ENCODE measurements around the gene ZNF668.
A peak's percentile ranks its signal among the peaks of the same experiment; 100 is the strongest.

Gene ZNF668

GRCh38 chr16:31084584-31085302, 10.7 kb upstream of the ZNF668 start:
- FAIRE-seq (no peak), DNase-seq (ENCODE audit: insufficient read length, low spot score) (no peak)
- no peak for TF ChIP-seq CTCF (IDR thresholded peaks at IDR 0.05; ENCODE audit: insufficient read depth, missing control alignments)

- FAIRE-seq, result no peak
- DNase-seq (ENCODE audit: insufficient read length, low spot score), result no peak
- TF ChIP-seq CTCF (IDR thresholded peaks at IDR 0.05; ENCODE audit: insufficient read depth, missing control alignments), result no peak
These were observed 9.9 kb upstream of the ZNF668 start for GRCh38 chr16:31083981-31084380.

GRCh38 chr16:31083556-31083955, 9.5 kb upstream of the ZNF668 start:
- FAIRE-seq, result no peak
- DNase-seq (ENCODE audit: insufficient read length, low spot score), result no peak
- no peak for TF ChIP-seq CTCF (IDR thresholded peaks at IDR 0.05; ENCODE audit: insufficient read depth, missing control alignments)

- FAIRE-seq, result no peak
- no peak for TF ChIP-seq CTCF (IDR thresholded peaks at IDR 0.05; ENCODE audit: insufficient read depth, missing control alignments)
- no peak for DNase-seq (ENCODE audit: insufficient read length, low spot score)
These were observed 9.0 kb upstream of the ZNF668 start for GRCh38 chr16:31083081-31083480.

- no peak for TF ChIP-seq CTCF (IDR thresholded peaks at IDR 0.05; ENCODE audit: insufficient read depth, missing control alignments)
- DNase-seq (ENCODE audit: insufficient read length, low spot score) (no peak), FAIRE-seq (no peak)
These were observed 8.5 kb upstream of the ZNF668 start for GRCh38 chr16:31082368-31083045.

- DNase-seq (ENCODE audit: insufficient read length, low spot score) (peak; percentile 18), FAIRE-seq (no peak)
- TF ChIP-seq CTCF (IDR thresholded peaks at IDR 0.05; ENCODE audit: insufficient read depth, missing control alignments), result no peak
These were observed 7.7 kb upstream of the ZNF668 start for GRCh38 chr16:31081428-31082351.

Measured in D721Med (cell line).